Non-pigmented ciliary epithelial cell (primary cell): ENCODE data around the gene EIF2D.

ENCODE experiments used
- DNase-seq: peaks from one replicate; pipeline ENCODE4 v3.0.0-alpha.2; 2010; ENCODE audit warnings: low read depth

The EIF2D gene

GRCh38 chr1:206547104-206547503, 65.2 kb downstream of the EIF2D start:
- DNase-seq, result no peak

GRCh38 chr1:206545351-206545750, 66.9 kb downstream of the EIF2D start:
- DNase-seq, result no peak

- no peak for DNase-seq
Measured at GRCh38 chr1:206544562-206545257, 67.6 kb downstream of the EIF2D start.
